ENCODE measurements around the gene MAP4K3.

DNA sequence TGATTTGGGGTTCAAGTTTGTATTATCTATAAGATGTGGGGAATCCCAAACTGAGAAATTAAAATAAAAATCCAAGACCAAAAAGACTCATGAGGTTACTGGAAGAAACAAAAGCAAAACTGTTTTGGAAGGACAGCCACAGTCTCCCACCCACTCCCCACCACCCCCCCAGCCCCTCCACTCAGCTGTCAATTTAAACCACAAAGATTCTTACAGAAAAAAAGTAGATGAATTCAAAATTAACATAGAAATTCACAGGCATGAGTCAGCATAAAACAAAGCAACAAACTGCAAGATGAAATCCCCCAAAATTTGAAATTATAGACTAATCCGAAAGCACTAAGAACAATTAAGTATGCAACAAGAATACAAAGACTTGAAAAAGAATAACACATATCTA is 12.1 kb downstream of the MAP4K3 start:
- TF ChIP-seq REST (IDR thresholded peaks at IDR 0.05; ENCODE audit: insufficient read depth in 1 of 2, low read depth in 2 of 2, low read length in 1 of 2) = no peak
- TF ChIP-seq, protein P1, sequence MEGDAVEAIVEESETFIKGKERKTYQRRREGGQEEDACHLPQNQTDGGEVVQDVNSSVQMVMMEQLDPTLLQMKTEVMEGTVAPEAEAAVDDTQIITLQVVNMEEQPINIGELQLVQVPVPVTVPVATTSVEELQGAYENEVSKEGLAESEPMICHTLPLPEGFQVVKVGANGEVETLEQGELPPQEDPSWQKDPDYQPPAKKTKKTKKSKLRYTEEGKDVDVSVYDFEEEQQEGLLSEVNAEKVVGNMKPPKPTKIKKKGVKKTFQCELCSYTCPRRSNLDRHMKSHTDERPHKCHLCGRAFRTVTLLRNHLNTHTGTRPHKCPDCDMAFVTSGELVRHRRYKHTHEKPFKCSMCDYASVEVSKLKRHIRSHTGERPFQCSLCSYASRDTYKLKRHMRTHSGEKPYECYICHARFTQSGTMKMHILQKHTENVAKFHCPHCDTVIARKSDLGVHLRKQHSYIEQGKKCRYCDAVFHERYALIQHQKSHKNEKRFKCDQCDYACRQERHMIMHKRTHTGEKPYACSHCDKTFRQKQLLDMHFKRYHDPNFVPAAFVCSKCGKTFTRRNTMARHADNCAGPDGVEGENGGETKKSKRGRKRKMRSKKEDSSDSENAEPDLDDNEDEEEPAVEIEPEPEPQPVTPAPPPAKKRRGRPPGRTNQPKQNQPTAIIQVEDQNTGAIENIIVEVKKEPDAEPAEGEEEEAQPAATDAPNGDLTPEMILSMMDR (IDR thresholded peaks at IDR 0.05) = no peak

All from Panc1 (cell line).